H1 (cell line): Measurements from ENCODE around the gene PTAR1. TPM values are rescaled to one million over a fixed set of nuclear protein-coding genes. Genes with fewer than 3 reads are reported as not detected.

Experiments
- CTCF ChIA-PET: fragments of 300-600 bp; sonication (Branson Sonifier 250); formaldehyde crosslinking; loops from one replicate; lab custom pipeline; 2021; ENCODE audit not compliant: partially characterized antibody; lab: Charles Lee
- POLR2A ChIA-PET: fragments of 300-600 bp; sonication (Branson Sonifier 250); formaldehyde crosslinking; loops from one replicate; lab custom pipeline; 2021; ENCODE audit warnings: inconsistent platforms; ENCODE audit not compliant: partially characterized antibody; lab: Charles Lee
- DNase-seq, 2 experiments: peaks; one replicate each; pipeline versions ENCODE4 v3.0.0 to v3.0.0-alpha.2; 2010 to 2022; ENCODE audit warnings: low spot score in 2 of 2, low read depth in 1 of 2, mixed read lengths in 1 of 2
- FAIRE-seq: peaks from 2 replicates; lab custom pipeline; 2011; peaks lifted over from hg19 to GRCh38; lab: Jason Lieb, UNC
- H2AFZ ChIP-seq: 2 replicates; pipeline ENCODE4 v1.8.1; 2012; ENCODE audit warnings: low read length, inconsistent platforms
- H2AK5ac ChIP-seq: 2 replicates; pipeline ENCODE4 v1.6.1; 2013; ENCODE audit warnings: low read depth, low read length
- H2BK120ac ChIP-seq: replicated peaks from 2 replicates; pipeline ENCODE3; 2013; ENCODE audit warnings: low read depth, low read length, inconsistent platforms
- H2BK12ac ChIP-seq: 2 replicates; pipeline ENCODE4 v1.6.1; 2013; ENCODE audit warnings: low read depth, low read length
- H2BK15ac ChIP-seq: 2 replicates; pipeline ENCODE4 v1.6.1; 2013; ENCODE audit warnings: low read length
- H2BK20ac ChIP-seq: 2 replicates; pipeline ENCODE4 v1.6.1; 2013; ENCODE audit warnings: low read length
- H2BK5ac ChIP-seq: 2 replicates; pipeline ENCODE4 v1.6.1; 2013; ENCODE audit warnings: low read depth, low read length
- H3K14ac ChIP-seq: 2 replicates; pipeline ENCODE4 v1.6.1; 2013; ENCODE audit warnings: inconsistent platforms; ENCODE audit not compliant: insufficient read length
- H3K18ac ChIP-seq: 2 replicates; pipeline ENCODE4 v1.6.1; 2013; ENCODE audit warnings: low read length; ENCODE audit errors: extremely low read depth
- H3K23ac ChIP-seq: 2 replicates; pipeline ENCODE4 v1.6.1; 2013; ENCODE audit warnings: inconsistent platforms; ENCODE audit not compliant: insufficient read length
- H3K23me2 ChIP-seq: 2 replicates; pipeline ENCODE4 v1.6.1; 2013; ENCODE audit warnings: low read depth, low read length
- H3K27ac ChIP-seq: 2 replicates; pipeline ENCODE4 v1.6.1; 2011; ENCODE audit warnings: low read depth, low read length, inconsistent platforms
- H3K27me3 ChIP-seq, 4 experiments: replicated peaks in 1 of 4; 1 replicate in 1 of 4; 2 replicates in 3 of 4; pipeline versions ENCODE4 v1.6.1 to v1.8.1; 2011 to 2013; ENCODE audit warnings: low read length in 3 of 4, mild to moderate bottlenecking in 3 of 4, inconsistent platforms in 2 of 4, mixed read lengths in 2 of 4, moderate library complexity in 1 of 4; ENCODE audit not compliant: control insufficient read depth in 3 of 4, insufficient read depth in 3 of 4; ENCODE audit errors: extremely low read depth in 1 of 4
- H3K36me3 ChIP-seq, 4 experiments: 2 replicates each; pipeline versions ENCODE4 v1.6.1 to v1.8.1; 2011 to 2013; ENCODE audit warnings: mild to moderate bottlenecking in 4 of 4, low read length in 3 of 4, moderate library complexity in 2 of 4, control low read depth in 1 of 4, inconsistent platforms in 1 of 4; ENCODE audit not compliant: insufficient read depth in 4 of 4, control insufficient read depth in 2 of 4
- H3K4ac ChIP-seq: replicated peaks from 2 replicates; pipeline ENCODE3; 2013; ENCODE audit warnings: low read length, low read depth, mixed read lengths, inconsistent platforms; ENCODE audit not compliant: insufficient read length
- H3K4me1 ChIP-seq, 4 experiments: replicated peaks in 1 of 4; 1 replicate in 1 of 4; 2 replicates in 3 of 4; pipeline versions ENCODE4 v1.6.1 to v1.8.1; 2011 to 2013; ENCODE audit warnings: low read length in 3 of 4, inconsistent platforms in 2 of 4, mixed read lengths in 1 of 4; ENCODE audit not compliant: insufficient read depth in 4 of 4, control insufficient read depth in 3 of 4
- H3K4me2 ChIP-seq, 2 experiments: 2 replicates each; pipeline versions ENCODE4 v1.6.1 to v1.8.1; 2011 to 2013; ENCODE audit warnings: low read depth in 2 of 2, low read length in 2 of 2, control low read depth in 1 of 2, inconsistent platforms in 1 of 2, mild to moderate bottlenecking in 1 of 2; ENCODE audit not compliant: insufficient read depth in 1 of 2
- H3K4me3 ChIP-seq, 4 experiments: fragments of 200-600, 300-600 bp in 1 of 4; sonication (generic), shearing (Covaris generic), sonication (Bioruptor Twin) in 1 of 4; 2 replicates each; pipeline versions ENCODE4 v1.5.1 to v1.8.1; 2011 to 2016; ENCODE audit warnings: low read length in 4 of 4, low read depth in 3 of 4, control low read depth in 2 of 4, inconsistent platforms in 2 of 4, mild to moderate bottlenecking in 2 of 4, mixed read lengths in 1 of 4, moderate library complexity in 1 of 4; ENCODE audit not compliant: insufficient read depth in 2 of 4; ENCODE audit errors: extremely low read depth in 1 of 4
- H3K56ac ChIP-seq: replicated peaks from 2 replicates; pipeline ENCODE3; 2013; ENCODE audit warnings: low read depth, mild to moderate bottlenecking, mixed read lengths, low read length, inconsistent platforms; ENCODE audit not compliant: insufficient read length
- H3K79me1 ChIP-seq: 2 replicates; pipeline ENCODE4 v1.6.1; 2013; ENCODE audit warnings: low read depth, low read length, control low read depth
- H3K79me2 ChIP-seq, 2 experiments: 2 replicates each; pipeline versions ENCODE4 v1.6.1 to v1.8.1; 2012 to 2013; ENCODE audit warnings: low read length in 2 of 2, mild to moderate bottlenecking in 2 of 2, inconsistent platforms in 1 of 2; ENCODE audit not compliant: insufficient read depth in 2 of 2, control insufficient read depth in 1 of 2
- H3K9ac ChIP-seq, 4 experiments: replicated peaks in 1 of 4; 1 replicate in 1 of 4; 2 replicates in 3 of 4; pipeline versions ENCODE4 v1.6.1 to v1.8.1; 2011 to 2013; ENCODE audit warnings: low read depth in 3 of 4, low read length in 3 of 4, control low read depth in 2 of 4, mild to moderate bottlenecking in 2 of 4, moderate library complexity in 2 of 4, inconsistent platforms in 1 of 4; ENCODE audit errors: extremely low read depth in 1 of 4
- H3K9me3 ChIP-seq, 2 experiments: 2 replicates each; pipeline versions ENCODE4 v1.6.1 to v1.8.1; 2012 to 2013; ENCODE audit warnings: mild to moderate bottlenecking in 2 of 2, moderate library complexity in 2 of 2, control low read depth in 1 of 2, inconsistent platforms in 1 of 2, low read depth in 1 of 2, low read length in 1 of 2, mixed read lengths in 1 of 2; ENCODE audit not compliant: insufficient read depth in 2 of 2
- H4K20me1 ChIP-seq, 2 experiments: replicated peaks in 1 of 2; 2 replicates each; pipeline versions ENCODE3 to v1.8.1; 2011 to 2013; ENCODE audit warnings: inconsistent platforms in 2 of 2, low read length in 2 of 2, mild to moderate bottlenecking in 1 of 2; ENCODE audit not compliant: insufficient read depth in 2 of 2, control insufficient read depth in 1 of 2
- H4K5ac ChIP-seq: 2 replicates; pipeline ENCODE4 v1.6.1; 2013; ENCODE audit warnings: low read length, low read depth, mixed read lengths, inconsistent platforms; ENCODE audit not compliant: insufficient read length
- H4K8ac ChIP-seq: 2 replicates; pipeline ENCODE4 v1.8.0; 2013; ENCODE audit warnings: mild to moderate bottlenecking, moderate library complexity, low read length, inconsistent platforms; ENCODE audit not compliant: insufficient read depth; ENCODE audit errors: extremely low read depth
- H4K91ac ChIP-seq: replicated peaks from 2 replicates; pipeline ENCODE3; 2013; ENCODE audit warnings: low read length, mixed read lengths, inconsistent platforms; ENCODE audit not compliant: insufficient read length
- CBX8 ChIP-seq: fragments of 300-800, 300-1000 bp; sonication (generic); IDR thresholded peaks from 2 replicates; pipeline ENCODE4 v1.7.1; 2016; ENCODE audit warnings: low read depth, low read length, borderline replicate concordance
- CREB1 ChIP-seq: IDR thresholded peaks from 2 replicates; pipeline ENCODE4 v1.6.1; 2012; ENCODE audit warnings: inconsistent platforms
- CTBP2 ChIP-seq: IDR thresholded peaks from 2 replicates; pipeline ENCODE4 v1.7.0; 2011; ENCODE audit warnings: borderline replicate concordance, mild to moderate bottlenecking, moderate library complexity, mixed read lengths, low read length; ENCODE audit not compliant: insufficient read depth, insufficient read length
- E2F6 ChIP-seq: IDR thresholded peaks from 2 replicates; pipeline ENCODE4 v1.6.1; 2012; ENCODE audit warnings: inconsistent platforms
- JUN ChIP-seq: IDR thresholded peaks from 2 replicates; pipeline ENCODE4 v1.6.1; 2011; ENCODE audit warnings: low read depth, mild to moderate bottlenecking, improper control_type of control experiment, low read length
- KDM1A ChIP-seq: fragments of 200-600, 300-600 bp; sonication (generic); IDR thresholded peaks from 2 replicates; pipeline ENCODE4 v1.7.1; 2016; ENCODE audit warnings: mild to moderate bottlenecking, low read length, borderline replicate concordance
- POU5F1 ChIP-seq: IDR thresholded peaks from 2 replicates; pipeline ENCODE4 v1.6.1; 2011; ENCODE audit warnings: low read depth, mild to moderate bottlenecking, low read length, moderate library complexity
- RFX5 ChIP-seq: IDR thresholded peaks from 2 replicates; pipeline ENCODE4 v1.6.1; 2011; ENCODE audit warnings: low read depth, low read length, improper control_type of control experiment, borderline replicate concordance
- SP1 ChIP-seq: IDR thresholded peaks from 2 replicates; pipeline ENCODE4 v1.6.1; 2011; ENCODE audit warnings: low read depth, low read length
- SRF ChIP-seq: IDR thresholded peaks from 2 replicates; pipeline ENCODE4 v1.6.1; 2011; ENCODE audit warnings: mild to moderate bottlenecking, low read depth, low read length, moderate library complexity
- TAF7 ChIP-seq: optimal IDR thresholded peaks from 2 replicates; pipeline ENCODE3; 2011; ENCODE audit warnings: low read depth, mild to moderate bottlenecking, inconsistent platforms, low read length, moderate library complexity, borderline replicate concordance
- YY1 ChIP-seq: IDR thresholded peaks from 2 replicates; pipeline ENCODE4 v1.6.1; 2011; ENCODE audit warnings: low read depth, mild to moderate bottlenecking, low read length
- WGBS, 2 experiments: shearing (Covaris generic) in 1 of 2; methylation state at CpG; one replicate each; pipeline versions ENCODE4 v1.1.6 to v1.1.7; 2013 to 2015; ENCODE audit warnings: low lambda C conversion rate in 2 of 2, mixed read lengths in 2 of 2, inconsistent platforms in 1 of 2, low coverage in 1 of 2, missing lambda C conversion rate in 1 of 2; ENCODE audit not compliant: insufficient replicate concordance in 2 of 2, insufficient coverage in 1 of 2, insufficient read length in 1 of 2; ENCODE audit errors: extremely low coverage in 1 of 2, missing lambda C conversion rate in 1 of 2; 5-methylcytosine and 5-hydroxymethylcytosine counted together
- polyA plus RNA-seq, 7 experiments: library from polyadenylated mRNA; depleted of rRNA in 3 of 7; stranded (reverse) in 5 of 7; unstranded in 2 of 7; fragments of >200 nt in 5 of 7; fragments of 200-250 nt in 2 of 7; gene quantifications; 1 replicate in 5 of 7; 2 replicates in 1 of 7; 4 replicates in 1 of 7; pipeline versions ENCODE4 v1.2.1 to v1.2.3, GENCODE V29; 2011 to 2013; ENCODE audit warnings: missing spikeins in 2 of 7, mixed read lengths in 2 of 7
- total RNA-seq: library from RNA; stranded (reverse); fragmentation: NEBNext Ultra II Directional; extraction: Animal tissue kit (Norgen Biotek cat#: 25700); gene quantifications from 2 replicates; pipeline ENCODE4 v1.2.1, GENCODE V29; 2021
- TF ChIP-seq, protein P1 (sequence below): IDR thresholded peaks from 2 replicates; pipeline ENCODE4 v1.6.1; 2012; ENCODE audit warnings: inconsistent platforms

Gene PTAR1
- total and polyA plus RNA-seq, 2 of the 8 experiments (the other 6 are each of a cell fraction or from before 2014, with no cell fraction given) = 19.5 to 84.9 TPM

- no peaks in the 10 kb centered on the region for H3K23me2 ChIP-seq
- H3K18ac ChIP-seq = no peak overlapping the region
- DNase-seq (no peak), FAIRE-seq (no peak)
- H3K14ac ChIP-seq = no peak overlapping the region
- no peak overlapping the region for H3K56ac ChIP-seq
- H3K4me2 ChIP-seq = no peak overlapping the region
- no peaks in the 10 kb centered on the region for H3K36me3 ChIP-seq
- no peak overlapping the region for H3K27ac ChIP-seq
- no peak overlapping the region for H2BK12ac ChIP-seq
- no peak overlapping the region for H3K23ac ChIP-seq
- H3K4me1 ChIP-seq = no peaks in the 10 kb centered on the region
- no peaks in the 10 kb centered on the region for H3K27me3 ChIP-seq
- H2BK120ac ChIP-seq = no peak overlapping the region
- H2AFZ ChIP-seq = no peak overlapping the region
- H3K9me3 ChIP-seq = no peaks in the 10 kb centered on the region
- H2AK5ac ChIP-seq = no peak overlapping the region
- H4K5ac ChIP-seq = no peak overlapping the region
- H4K8ac ChIP-seq = no peak overlapping the region
- H3K4me3 ChIP-seq = no peak overlapping the region
- 83% methylated on average over 2 of the region's 2 CpGs; no CpG with 5 or more reads in 1 of the 2 experiments for WGBS, 2 experiments
- H4K91ac ChIP-seq = no peak overlapping the region
- no peaks in the 10 kb centered on the region for H4K20me1 ChIP-seq
- H2BK20ac ChIP-seq = no peak overlapping the region
- H3K79me2 ChIP-seq = no peaks in the 10 kb centered on the region
- no peak overlapping the region for H2BK15ac ChIP-seq
- ChIA-PET POLR2A (no interaction called here), CTCF (interaction anchor here (1.1 kb wide), 1 partner anchor 11 kb away, joined by 3 read pairs; no protein-coding TSS in a partner anchor)
- H3K79me1 ChIP-seq = no peaks in the 10 kb centered on the region
- H3K9ac ChIP-seq = no peak overlapping the region
- no peak overlapping the region for H2BK5ac ChIP-seq
- H3K4ac ChIP-seq = no peak overlapping the region
- TF ChIP-seq RFX5 (no peak), SRF (no peak), KDM1A (no peak), SP1 (no peak), E2F6 (no peak), YY1 (no peak), POU5F1 (no peak), CBX8 (no peak), CTBP2 (no peak), CREB1 (no peak), JUN (no peak), TAF7 (no peak)
- TF ChIP-seq, protein P1, sequence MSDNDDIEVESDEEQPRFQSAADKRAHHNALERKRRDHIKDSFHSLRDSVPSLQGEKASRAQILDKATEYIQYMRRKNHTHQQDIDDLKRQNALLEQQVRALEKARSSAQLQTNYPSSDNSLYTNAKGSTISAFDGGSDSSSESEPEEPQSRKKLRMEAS = no peak
Observed at GRCh38 chr9:69689991-69690538, 69.7 kb downstream of the PTAR1 start.
